ENCODE results near the gene ELK4.

Gene ELK4

GRCh38 chr1:205580140-205580922, 51.5 kb downstream of the ELK4 start:
- no peaks in the 10 kb centered on the region for H3K4me1 ChIP-seq (ENCODE audit: control insufficient read depth in 1 of 2, insufficient read depth in 1 of 2, low read depth in 1 of 2, low read length in 1 of 2)
- TF ChIP-seq, protein P1, sequence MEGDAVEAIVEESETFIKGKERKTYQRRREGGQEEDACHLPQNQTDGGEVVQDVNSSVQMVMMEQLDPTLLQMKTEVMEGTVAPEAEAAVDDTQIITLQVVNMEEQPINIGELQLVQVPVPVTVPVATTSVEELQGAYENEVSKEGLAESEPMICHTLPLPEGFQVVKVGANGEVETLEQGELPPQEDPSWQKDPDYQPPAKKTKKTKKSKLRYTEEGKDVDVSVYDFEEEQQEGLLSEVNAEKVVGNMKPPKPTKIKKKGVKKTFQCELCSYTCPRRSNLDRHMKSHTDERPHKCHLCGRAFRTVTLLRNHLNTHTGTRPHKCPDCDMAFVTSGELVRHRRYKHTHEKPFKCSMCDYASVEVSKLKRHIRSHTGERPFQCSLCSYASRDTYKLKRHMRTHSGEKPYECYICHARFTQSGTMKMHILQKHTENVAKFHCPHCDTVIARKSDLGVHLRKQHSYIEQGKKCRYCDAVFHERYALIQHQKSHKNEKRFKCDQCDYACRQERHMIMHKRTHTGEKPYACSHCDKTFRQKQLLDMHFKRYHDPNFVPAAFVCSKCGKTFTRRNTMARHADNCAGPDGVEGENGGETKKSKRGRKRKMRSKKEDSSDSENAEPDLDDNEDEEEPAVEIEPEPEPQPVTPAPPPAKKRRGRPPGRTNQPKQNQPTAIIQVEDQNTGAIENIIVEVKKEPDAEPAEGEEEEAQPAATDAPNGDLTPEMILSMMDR (IDR thresholded peaks at IDR 0.05), result no peak
- H3K36me3 ChIP-seq, result no peaks in the 10 kb centered on the region
- H3K27me3 ChIP-seq, result peaks cover 73% of the 10 kb centered on the region
- H3K27ac ChIP-seq, result no peak overlapping the region
- no peaks in the 10 kb centered on the region for H3K9me3 ChIP-seq
- H3K4me3 ChIP-seq (ENCODE audit: low read depth in 1 of 2, low read length in 1 of 2), result no peak overlapping the region

DNA sequence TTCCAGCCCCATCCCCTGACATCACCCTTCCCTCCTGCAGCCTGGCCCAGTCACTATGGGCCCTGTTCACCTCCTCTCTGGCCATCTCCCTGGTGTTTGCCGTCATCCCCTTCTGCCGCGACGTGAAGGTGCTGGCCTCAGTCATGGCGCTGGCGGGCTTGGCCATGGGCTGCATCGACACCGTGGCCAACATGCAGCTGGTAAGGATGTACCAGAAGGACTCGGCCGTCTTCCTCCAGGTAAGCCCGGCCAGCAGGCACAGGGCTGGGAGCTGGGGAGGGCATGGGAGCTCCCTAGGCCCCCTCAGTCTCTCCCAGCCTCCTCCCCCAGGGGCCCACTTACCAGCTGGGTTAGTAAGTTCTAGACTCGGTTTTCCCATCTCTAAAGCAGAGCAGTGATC, 52.1 kb downstream of the ELK4 start:
- Histone ChIP-seq H3K4me3 (ENCODE audit: low read depth in 1 of 2, low read length in 1 of 2) (no peak overlapping the region), H3K4me1 (ENCODE audit: control insufficient read depth in 1 of 2, insufficient read depth in 1 of 2, low read depth in 1 of 2, low read length in 1 of 2) (no peaks in the 10 kb centered on the region), H3K36me3 (no peaks in the 10 kb centered on the region), H3K27ac (no peak overlapping the region), H3K27me3 (peaks cover 79% of the 10 kb centered on the region), H3K9me3 (no peaks in the 10 kb centered on the region)
- TF ChIP-seq, protein P1 (IDR thresholded peaks at IDR 0.05), result no peak

DNA sequence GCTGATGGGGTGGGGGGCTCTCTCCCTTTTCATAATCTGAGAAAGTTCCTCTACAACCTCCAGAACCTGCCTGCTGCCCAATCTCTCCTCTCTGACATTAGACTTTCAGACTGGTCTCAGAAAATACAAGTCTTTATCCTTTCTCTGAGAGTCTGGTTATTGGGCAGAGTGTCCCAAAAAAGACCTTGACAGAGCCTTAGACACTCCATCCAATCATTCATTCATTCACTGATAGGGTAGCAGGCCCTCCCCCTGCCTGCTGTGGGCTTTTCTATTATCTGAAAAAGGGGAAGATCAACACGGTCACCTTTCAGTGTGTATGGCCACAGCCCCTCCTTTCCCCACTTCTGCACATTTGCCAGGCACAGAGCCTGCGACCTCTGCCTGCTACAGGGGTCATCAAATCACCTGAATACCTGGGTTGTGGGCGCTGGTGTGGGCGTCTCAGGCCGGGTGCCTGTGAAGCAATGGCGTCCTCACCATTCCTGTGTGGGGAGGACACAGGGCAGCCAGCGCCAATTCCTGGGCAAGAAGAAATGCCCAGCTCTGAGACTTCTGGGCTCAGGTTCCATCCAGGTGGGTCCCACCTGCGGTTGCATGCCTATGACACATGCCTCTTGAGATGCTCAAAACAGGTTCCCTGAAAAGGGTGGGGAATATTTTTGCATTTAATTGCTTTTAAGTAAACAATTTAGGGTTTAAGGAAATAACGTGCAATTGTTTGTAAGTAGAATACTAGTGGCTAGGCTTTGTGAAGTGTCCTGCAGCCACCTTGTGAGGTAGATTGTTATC, 52.8 kb downstream of the ELK4 start:
- TF ChIP-seq, protein P1 (IDR thresholded peaks at IDR 0.05), result no peak
- H3K9me3 ChIP-seq, result no peaks in the 10 kb centered on the region
- peaks cover 87% of the 10 kb centered on the region for H3K27me3 ChIP-seq
- no peak overlapping the region for H3K27ac ChIP-seq
- H3K4me1 ChIP-seq (ENCODE audit: control insufficient read depth in 1 of 2, insufficient read depth in 1 of 2, low read depth in 1 of 2, low read length in 1 of 2), result no peaks in the 10 kb centered on the region
- H3K4me3 ChIP-seq (ENCODE audit: low read depth in 1 of 2, low read length in 1 of 2), result no peak overlapping the region
- no peaks in the 10 kb centered on the region for H3K36me3 ChIP-seq

GRCh38 chr1:205577874-205578658, 53.7 kb downstream of the ELK4 start:
- no peaks in the 10 kb centered on the region for H3K4me1 ChIP-seq (ENCODE audit: control insufficient read depth in 1 of 2, insufficient read depth in 1 of 2, low read depth in 1 of 2, low read length in 1 of 2)
- H3K9me3 ChIP-seq, result no peaks in the 10 kb centered on the region
- no peak overlapping the region for H3K27ac ChIP-seq
- H3K27me3 ChIP-seq, result peaks cover 90% of the 10 kb centered on the region
- no peak overlapping the region for H3K4me3 ChIP-seq (ENCODE audit: low read depth in 1 of 2, low read length in 1 of 2)
- H3K36me3 ChIP-seq, result no peaks in the 10 kb centered on the region
- TF ChIP-seq, protein P1 (IDR thresholded peaks at IDR 0.05), result no peak

All from neutrophil (primary cell).